ENCODE data around the gene CDCA8. TPM values are rescaled to one million over a fixed set of nuclear protein-coding genes. Genes with fewer than 3 reads are reported as not detected.
"Not testable (repeated sequence)": the region's sequence is repeated elsewhere in the genome, so short reads cannot be mapped to it uniquely, and the experiment has no call there.

CDCA8 gene
- total and polyA plus RNA-seq, 2 of the 4 experiments (the other 2 are of a cell fraction) = 5.9 to 25.7 TPM

DNA sequence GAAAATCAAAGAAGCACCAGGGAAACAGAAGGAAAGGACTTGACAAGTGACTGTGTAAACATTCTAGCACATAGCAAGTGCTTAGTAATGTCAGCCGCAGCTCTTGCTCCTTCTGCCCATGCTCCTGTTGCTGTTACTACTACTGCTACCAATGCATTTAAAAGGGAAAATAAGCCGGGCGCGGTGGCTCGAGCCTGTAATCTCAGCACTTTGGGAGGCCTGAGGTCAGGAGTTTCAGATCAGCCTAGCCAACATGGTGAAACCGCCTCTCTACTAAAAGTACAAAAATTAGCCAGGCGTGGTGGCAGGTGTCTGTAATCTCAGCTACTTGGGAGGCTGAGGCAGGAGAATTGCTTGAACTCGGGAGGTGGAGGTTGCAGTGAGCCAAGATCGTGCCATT is 8.1 kb upstream of the CDCA8 start:
- ATAC-seq (ENCODE audit: low read depth); H2BK120ac ChIP-seq (ENCODE audit: low read depth, low read length); H3K56ac ChIP-seq (ENCODE audit: extremely low read depth, insufficient read depth, low read length); BruUV-seq (replicated peaks); H3K4me1 ChIP-seq (ENCODE audit: control insufficient read depth, insufficient read depth, low read length); CTCF ChIA-PET; H2BK15ac ChIP-seq (ENCODE audit: low read depth, low read length); H3K4me3 ChIP-seq (ENCODE audit: insufficient read depth, low read depth, low read length); H3K23ac ChIP-seq (ENCODE audit: low read depth, low read length); H3K9me3 ChIP-seq (ENCODE audit: control insufficient read depth, insufficient read depth, low read length); H2AFZ ChIP-seq (replicated peaks; ENCODE audit: low read length, poor library complexity); H4K5ac ChIP-seq (ENCODE audit: low read depth, low read length); H2BK20ac ChIP-seq (ENCODE audit: low read depth, low read length); H2AK9ac ChIP-seq (replicated peaks; ENCODE audit: low read depth, low read length, poor library complexity); H3K79me1 ChIP-seq (ENCODE audit: low read depth in 1 of 2, low read length in 2 of 2); H3K4me2 ChIP-seq (ENCODE audit: low read depth, low read length); H2AK5ac ChIP-seq (ENCODE audit: low read depth, low read length); dilution Hi-C loops (cut with HindIII; ENCODE audit: low sequenced_read_pairs, unreplicated experiment); POLR2A ChIA-PET (ENCODE audit: unreplicated experiment); H4K8ac ChIP-seq (ENCODE audit: low read depth in 2 of 2, low read length in 2 of 2); H3K18ac ChIP-seq (ENCODE audit: low read depth, low read length); DNase-seq; H4K91ac ChIP-seq (ENCODE audit: insufficient read depth, low read depth, low read length); H3K9ac ChIP-seq (ENCODE audit: low read depth, low read length); H2BK5ac ChIP-seq (ENCODE audit: low read depth, low read length, poor library complexity, severe bottlenecking); H3K27me3 ChIP-seq (ENCODE audit: control insufficient read depth, insufficient read depth, low read length); H3K14ac ChIP-seq (replicated peaks; ENCODE audit: low read depth, low read length); H3K4ac ChIP-seq (ENCODE audit: low read depth, low read length); H4K20me1 ChIP-seq (ENCODE audit: insufficient read depth, low read length); H3K27ac ChIP-seq (ENCODE audit: insufficient read depth, low read length); H3K9me1 ChIP-seq (ENCODE audit: insufficient read depth, low read length): not testable (repeated sequence)
- H3K36me3 ChIP-seq (ENCODE audit: control insufficient read depth, insufficient read depth, low read length) = peaks cover 30% of the 10 kb centered on the region
- intact Hi-C loops (cut with micrococcal nuclease) (loop anchor here (5.0 kb wide), 3 partner anchors 212 to 1107 kb away; partner anchors contain the start of gene ZC3H12A), in situ Hi-C loops (cut with MboI; ENCODE audit: low sequenced_read_pairs) (loop anchor here (10.0 kb wide), 1 partner anchor 229 kb away; no protein-coding TSS in a partner anchor)
- WGBS, 2 experiments (ENCODE audit: extremely low coverage in 2 of 2, insufficient read length in 1 of 2) = 83% methylated on average over 1 of the region's 9 CpGs; no CpG with 5 or more reads in 1 of the 2 experiments

Data from IMR-90 (cell line).